ENCODE measurements around the gene MAP3K13.

The MAP3K13 gene

DNA sequence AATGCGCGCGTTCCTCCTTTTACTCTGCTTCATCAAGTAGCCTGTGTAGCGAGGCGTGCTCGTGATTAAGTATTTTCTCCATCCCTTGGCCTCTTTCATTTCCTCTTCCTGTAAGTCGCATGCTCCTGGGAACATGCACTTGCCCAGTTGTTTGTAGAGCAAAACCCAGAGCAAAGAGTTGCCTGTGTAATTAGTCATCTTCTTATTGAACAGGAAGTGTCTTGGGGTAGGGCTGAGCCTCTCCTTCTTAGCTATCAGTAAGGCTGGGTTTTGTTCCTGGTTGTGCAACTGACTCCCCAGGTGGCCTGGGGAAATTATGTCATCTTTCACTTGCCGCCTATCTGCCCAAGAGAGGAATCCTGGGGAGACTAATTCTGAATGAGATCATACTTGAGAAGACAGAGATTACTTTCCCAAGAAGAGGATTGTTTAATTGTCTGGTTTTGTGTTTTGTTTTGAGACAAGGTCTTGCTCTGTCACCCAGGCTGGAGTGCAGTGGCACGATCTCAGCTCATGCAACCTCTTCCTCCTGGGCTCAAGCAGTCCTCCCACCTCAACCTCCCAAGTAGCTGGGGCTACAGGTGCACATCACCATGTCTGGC lies 174.5 kb downstream of the MAP3K13 start:
- peak; percentile 84 for DNase-seq (ENCODE audit: low spot score)
- in situ Hi-C loops (cut with MboI; ENCODE audit: low pct_unique_long_range_greater_than_20kb, low sequenced_read_pairs, unreplicated experiment) = no loop called here
- TF ChIP-seq, protein P1, sequence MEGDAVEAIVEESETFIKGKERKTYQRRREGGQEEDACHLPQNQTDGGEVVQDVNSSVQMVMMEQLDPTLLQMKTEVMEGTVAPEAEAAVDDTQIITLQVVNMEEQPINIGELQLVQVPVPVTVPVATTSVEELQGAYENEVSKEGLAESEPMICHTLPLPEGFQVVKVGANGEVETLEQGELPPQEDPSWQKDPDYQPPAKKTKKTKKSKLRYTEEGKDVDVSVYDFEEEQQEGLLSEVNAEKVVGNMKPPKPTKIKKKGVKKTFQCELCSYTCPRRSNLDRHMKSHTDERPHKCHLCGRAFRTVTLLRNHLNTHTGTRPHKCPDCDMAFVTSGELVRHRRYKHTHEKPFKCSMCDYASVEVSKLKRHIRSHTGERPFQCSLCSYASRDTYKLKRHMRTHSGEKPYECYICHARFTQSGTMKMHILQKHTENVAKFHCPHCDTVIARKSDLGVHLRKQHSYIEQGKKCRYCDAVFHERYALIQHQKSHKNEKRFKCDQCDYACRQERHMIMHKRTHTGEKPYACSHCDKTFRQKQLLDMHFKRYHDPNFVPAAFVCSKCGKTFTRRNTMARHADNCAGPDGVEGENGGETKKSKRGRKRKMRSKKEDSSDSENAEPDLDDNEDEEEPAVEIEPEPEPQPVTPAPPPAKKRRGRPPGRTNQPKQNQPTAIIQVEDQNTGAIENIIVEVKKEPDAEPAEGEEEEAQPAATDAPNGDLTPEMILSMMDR (IDR thresholded peaks at IDR 0.05; ENCODE audit: extremely low read depth, insufficient read depth, missing control alignments) = no peak
